ENCODE data around the gene SOX12.
"Not testable (repeated sequence)": the region's sequence is repeated elsewhere in the genome, so short reads cannot be mapped to it uniquely, and the experiment has no call there.

The SOX12 gene

DNA sequence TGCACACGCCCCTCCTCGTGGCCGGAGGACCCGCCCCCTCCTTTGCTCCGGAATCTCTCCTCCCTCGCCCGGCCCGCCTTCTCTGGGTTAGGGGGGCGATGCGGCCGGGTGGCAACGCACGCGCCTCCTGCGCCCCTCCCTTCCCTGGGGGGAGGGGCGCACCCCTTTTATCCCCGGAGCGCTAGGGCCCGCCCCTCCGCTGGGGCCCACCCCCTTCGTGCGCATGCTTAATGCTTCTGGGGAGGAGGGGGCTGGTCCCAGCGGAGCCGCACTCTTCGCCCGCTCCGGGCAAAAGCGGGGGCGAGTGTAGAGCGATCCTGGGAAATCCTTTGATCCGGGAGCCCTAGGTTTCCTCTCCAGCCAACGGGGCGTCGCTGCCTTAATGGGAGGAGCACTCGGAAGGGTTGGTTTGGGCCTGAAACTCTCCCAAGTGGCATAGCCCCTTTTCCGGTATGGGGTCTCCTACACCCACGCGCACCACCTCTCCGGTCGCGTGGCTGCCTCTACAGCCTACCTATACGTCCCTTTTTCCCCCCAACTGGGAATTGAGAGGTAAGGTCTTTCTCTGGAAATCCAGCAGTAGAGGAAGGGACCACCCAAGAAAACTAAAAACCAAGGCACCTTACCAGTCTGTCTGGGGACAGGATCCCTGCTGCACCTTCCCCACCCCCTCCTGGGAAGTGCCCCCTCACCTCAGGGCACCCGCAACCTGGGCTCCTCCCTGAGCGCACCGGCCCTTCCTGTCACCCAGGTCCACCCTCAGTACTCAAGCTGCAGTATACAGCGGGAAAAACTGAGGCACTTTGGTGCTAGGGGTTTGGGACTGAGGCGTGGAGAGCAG, 2.1 kb downstream of the SOX12 start:
- ATAC-seq (replicated peaks; ENCODE audit: extremely low read depth, poor library complexity, severe bottlenecking): no peak
- Mint-ChIP-seq H3K9me3 (no peaks in the 10 kb centered on the region), H3K4me3 (peak overlapping the region; percentile 68), H3K4me1 (peaks cover 10% of the 10 kb centered on the region), H3K27ac (ENCODE audit: low read depth) (peak overlapping the region; percentile 77), H3K36me3 (ENCODE audit: insufficient read depth) (peaks cover 3% of the 10 kb centered on the region), H3K27me3 (no peaks in the 10 kb centered on the region)
- peak; percentile 36 to 48 for DNase-seq (ENCODE audit: low spot score in 2 of 2)

DNA sequence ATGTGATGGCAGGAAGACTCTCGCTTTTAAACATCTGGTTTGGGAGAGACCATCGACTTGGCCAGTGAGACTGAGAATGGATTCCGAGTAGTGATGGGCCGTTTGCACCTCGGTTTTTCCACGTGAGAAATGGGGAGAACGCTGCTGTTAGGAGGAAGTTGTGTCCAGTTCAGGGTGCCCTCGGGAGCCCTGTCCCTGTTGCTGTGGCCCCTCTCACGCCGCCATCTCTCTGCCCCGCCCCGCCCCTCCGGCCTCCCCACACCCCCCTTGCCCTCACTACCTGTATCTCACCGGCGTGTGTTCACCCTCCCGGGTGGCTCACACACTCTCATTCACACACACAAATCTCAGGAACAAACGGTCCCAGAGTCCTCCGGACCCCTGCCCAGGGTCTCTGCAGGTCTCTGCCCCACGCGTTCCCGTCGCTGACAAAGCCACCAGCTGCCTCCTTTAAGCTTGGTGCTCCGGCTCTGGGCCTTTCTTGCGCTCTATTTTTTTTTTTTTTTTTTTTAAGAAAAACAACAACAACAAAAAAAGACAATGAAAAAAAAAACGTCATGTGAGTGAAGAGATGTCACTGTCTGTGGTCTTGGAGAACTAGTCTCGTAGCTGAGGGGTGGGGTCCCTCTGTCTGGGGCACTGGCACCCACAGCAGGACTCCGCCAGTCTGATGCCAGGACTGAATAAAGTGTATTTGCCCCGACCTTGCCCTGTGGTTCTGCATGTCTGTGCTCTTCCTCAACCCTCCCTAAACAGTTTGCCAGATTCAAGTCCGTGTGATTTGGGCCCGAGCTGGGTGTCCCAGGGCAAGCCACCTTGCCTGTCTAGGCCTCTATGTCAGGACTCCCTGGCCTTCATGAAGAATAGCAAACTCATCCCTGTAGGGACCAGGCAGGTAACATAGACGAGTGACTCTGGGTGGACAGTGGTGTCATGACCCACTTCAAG, 2.9 kb downstream of the SOX12 start:
- no peaks in the 10 kb centered on the region for H3K9me3 Mint-ChIP-seq
- no peak for DNase-seq (ENCODE audit: low spot score in 2 of 2)

DNA sequence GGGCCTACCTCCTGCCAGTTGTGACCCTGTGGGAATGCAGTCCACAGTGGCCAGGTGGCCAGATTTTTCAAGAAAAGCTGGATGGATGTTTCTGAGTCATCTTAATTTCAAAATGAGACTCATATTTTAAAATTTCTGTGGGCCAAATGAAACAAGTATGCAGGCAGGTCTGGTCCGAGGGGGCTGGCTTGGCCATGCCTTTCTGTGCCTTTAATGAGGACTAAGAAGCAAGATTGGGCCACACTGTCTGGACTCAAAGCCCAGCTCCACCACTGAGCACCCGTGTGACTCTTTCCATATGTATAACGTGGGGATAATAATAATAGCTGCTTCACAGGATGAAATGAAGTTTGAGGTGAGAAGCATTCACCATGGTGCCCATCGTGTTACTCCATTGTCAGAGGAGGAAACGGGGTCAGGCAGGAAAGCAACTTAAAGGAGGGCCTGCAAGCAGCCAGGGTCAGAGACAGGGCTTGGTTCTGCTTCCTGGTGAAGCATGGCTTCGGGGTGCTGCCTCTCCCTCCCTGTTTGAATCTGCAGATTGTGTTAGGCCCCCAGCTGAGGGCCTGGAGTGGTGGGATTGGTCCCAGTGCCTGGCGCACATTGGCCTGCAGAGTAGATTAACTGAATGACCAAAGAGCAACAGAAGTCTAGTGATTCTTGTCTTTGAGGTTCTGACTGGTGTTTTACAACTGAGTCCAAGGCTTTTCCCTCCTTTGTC, 3.8 kb downstream of the SOX12 start:
- ATAC-seq (replicated peaks; ENCODE audit: extremely low read depth, poor library complexity, severe bottlenecking) (no peak), DNase-seq (ENCODE audit: low spot score in 2 of 2) (no peak)
- Mint-ChIP-seq H3K4me1 (peaks cover 10% of the 10 kb centered on the region), H3K9me3 (no peaks in the 10 kb centered on the region), H3K36me3 (ENCODE audit: insufficient read depth) (peaks cover 3% of the 10 kb centered on the region), H3K27me3 (no peaks in the 10 kb centered on the region), H3K27ac (ENCODE audit: low read depth) (no peak overlapping the region), H3K4me3 (peak overlapping the region; percentile 68)

More for the DNA sequence above, 2.9 kb downstream of the SOX12 start:
- Mint-ChIP-seq H3K27ac (ENCODE audit: low read depth) (peak overlapping the region; percentile 77), H3K27me3 (no peaks in the 10 kb centered on the region), H3K36me3 (ENCODE audit: insufficient read depth) (peaks cover 3% of the 10 kb centered on the region), H3K4me1 (peaks cover 10% of the 10 kb centered on the region), H3K4me3 (peak overlapping the region; percentile 68)
- ATAC-seq (replicated peaks; ENCODE audit: extremely low read depth, poor library complexity, severe bottlenecking): no peak

DNA sequence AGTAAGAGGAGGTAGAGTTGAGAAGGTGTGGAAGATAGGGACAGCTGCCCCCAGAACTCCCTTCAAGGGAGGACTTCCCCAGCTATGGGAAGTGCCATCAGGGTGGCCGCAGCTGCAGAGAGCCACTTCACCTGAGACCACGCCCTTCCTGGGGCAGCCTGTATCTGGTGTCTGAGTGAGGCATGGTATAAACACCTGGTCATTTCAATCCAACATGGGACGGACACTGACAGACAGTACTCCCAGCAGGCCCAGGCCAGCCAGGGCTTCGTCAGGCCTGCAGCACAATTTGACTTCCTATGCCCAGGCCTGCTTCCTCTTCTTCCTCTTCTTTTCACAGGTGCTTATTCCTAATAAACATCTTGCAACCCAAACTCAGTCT, 4.5 kb downstream of the SOX12 start:
- Mint-ChIP-seq H3K27ac (ENCODE audit: low read depth) (no peak overlapping the region), H3K4me1 (peaks cover 10% of the 10 kb centered on the region), H3K4me3 (no peak overlapping the region), H3K9me3 (no peaks in the 10 kb centered on the region), H3K36me3 (ENCODE audit: insufficient read depth) (peaks cover 2% of the 10 kb centered on the region), H3K27me3 (no peaks in the 10 kb centered on the region)
- DNase-seq (ENCODE audit: low spot score in 2 of 2) (no peak), ATAC-seq (replicated peaks; ENCODE audit: extremely low read depth, poor library complexity, severe bottlenecking) (no peak)

DNA sequence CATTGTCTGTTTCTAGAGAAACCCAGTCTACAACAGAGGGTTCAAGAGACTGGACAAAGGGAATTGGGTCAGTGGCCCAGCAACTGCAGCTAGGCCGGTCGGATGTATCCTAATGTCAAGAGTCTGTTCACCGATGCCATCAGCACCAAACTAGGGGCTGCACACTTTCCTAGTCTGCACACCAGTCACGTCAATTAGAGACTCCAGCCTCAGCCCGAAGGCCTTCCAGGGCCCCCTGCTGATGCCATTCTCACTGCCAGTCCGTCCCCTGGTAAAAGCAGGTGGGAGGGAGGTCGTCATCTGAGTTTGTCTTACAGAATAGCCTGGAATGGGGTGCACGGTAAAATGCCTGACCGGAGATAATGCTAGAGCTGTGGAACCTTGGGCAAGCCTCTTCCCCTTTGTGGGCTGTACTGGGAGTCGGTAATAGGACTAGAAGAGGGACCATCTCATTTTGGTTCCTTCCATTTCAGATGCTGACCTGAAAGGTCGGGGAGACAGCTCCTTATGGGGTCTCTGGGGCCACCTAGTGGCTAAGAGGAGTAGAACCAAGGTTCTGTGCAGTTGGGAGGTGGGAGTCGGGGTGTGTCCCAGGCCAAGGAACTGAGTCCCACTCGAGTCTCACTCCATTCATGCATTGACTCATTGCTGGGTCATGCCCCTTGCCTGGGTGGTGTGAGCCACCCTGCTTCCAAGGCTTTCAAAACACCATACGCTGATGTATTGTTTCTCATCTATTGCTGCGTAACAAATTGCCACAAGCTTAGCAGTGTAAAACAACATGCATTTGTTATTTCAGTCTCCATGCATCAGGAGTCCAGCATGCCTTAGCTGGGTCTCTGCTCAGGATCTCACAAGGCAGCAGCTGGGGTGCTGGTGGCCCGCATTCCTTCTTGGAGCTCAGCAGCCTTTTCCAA, 5.1 kb downstream of the SOX12 start:
- no peaks in the 10 kb centered on the region for H3K27me3 Mint-ChIP-seq
- H3K9me3 Mint-ChIP-seq: no peaks in the 10 kb centered on the region
- peaks cover 10% of the 10 kb centered on the region for H3K4me1 Mint-ChIP-seq
- no peak overlapping the region for H3K4me3 Mint-ChIP-seq
- DNase-seq (ENCODE audit: low spot score in 2 of 2) (peak; percentile 34 to 49), ATAC-seq (replicated peaks; ENCODE audit: extremely low read depth, poor library complexity, severe bottlenecking) (peak; percentile 43)
- no peak overlapping the region for H3K27ac Mint-ChIP-seq (ENCODE audit: low read depth)
- H3K36me3 Mint-ChIP-seq (ENCODE audit: insufficient read depth): no peaks in the 10 kb centered on the region

DNA sequence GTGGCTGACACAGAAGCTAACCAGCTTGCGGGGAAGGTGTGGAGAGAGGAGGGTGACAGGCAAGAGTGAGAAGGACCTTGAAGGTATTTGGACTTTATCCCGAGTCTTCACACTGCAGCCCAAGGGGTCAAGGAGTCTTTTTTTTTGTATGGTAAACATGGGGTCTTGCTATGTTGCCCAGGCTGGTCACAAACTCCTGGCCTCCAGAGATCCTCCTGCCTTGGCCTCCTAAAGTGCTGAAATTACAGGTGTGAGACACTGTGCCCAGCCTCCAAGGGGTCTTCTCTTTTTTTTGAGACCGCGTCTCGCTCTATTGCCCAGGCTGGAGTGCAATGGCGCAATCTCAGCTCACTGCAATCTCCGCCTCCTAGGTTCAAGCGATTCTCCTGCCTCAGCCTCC, 9.2 kb downstream of the SOX12 start:
- no peak overlapping the region for H3K27ac Mint-ChIP-seq (ENCODE audit: low read depth)

DNA sequence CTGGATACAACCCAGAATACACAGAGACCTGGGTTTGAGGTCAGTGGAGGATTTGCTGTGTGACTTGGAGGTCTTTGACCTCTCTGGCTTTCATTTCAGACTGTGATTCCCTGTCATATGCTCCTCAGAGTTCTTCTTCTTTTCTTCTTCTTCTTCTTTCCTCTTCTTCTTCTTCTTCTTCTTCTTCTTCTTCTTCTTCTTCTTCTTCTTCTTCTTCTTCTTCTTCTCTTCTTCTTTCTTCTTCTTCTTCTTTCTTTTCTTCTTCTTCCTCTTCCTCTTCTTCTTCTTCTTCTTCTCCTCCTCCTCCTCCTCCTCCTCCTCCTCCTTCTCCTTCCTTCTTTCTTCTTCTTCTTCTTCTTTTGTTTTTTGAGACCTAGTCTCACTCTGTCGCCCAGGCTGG, 10.7 kb downstream of the SOX12 start:
- not testable (repeated sequence) for H3K4me3 Mint-ChIP-seq; H3K36me3 Mint-ChIP-seq (ENCODE audit: insufficient read depth); H3K27me3 Mint-ChIP-seq; H3K9me3 Mint-ChIP-seq; ATAC-seq (replicated peaks; ENCODE audit: extremely low read depth, poor library complexity, severe bottlenecking); DNase-seq (ENCODE audit: low spot score in 2 of 2); H3K27ac Mint-ChIP-seq (ENCODE audit: low read depth); H3K4me1 Mint-ChIP-seq

More for the DNA sequence above, 9.2 kb downstream of the SOX12 start:
- ATAC-seq (replicated peaks; ENCODE audit: extremely low read depth, poor library complexity, severe bottlenecking): no peak
- Mint-ChIP-seq H3K9me3 (no peaks in the 10 kb centered on the region), H3K27me3 (no peaks in the 10 kb centered on the region), H3K36me3 (ENCODE audit: insufficient read depth) (no peaks in the 10 kb centered on the region), H3K4me3 (no peak overlapping the region), H3K4me1 (no peaks in the 10 kb centered on the region)
- DNase-seq (ENCODE audit: low spot score in 2 of 2): no peak

DNA sequence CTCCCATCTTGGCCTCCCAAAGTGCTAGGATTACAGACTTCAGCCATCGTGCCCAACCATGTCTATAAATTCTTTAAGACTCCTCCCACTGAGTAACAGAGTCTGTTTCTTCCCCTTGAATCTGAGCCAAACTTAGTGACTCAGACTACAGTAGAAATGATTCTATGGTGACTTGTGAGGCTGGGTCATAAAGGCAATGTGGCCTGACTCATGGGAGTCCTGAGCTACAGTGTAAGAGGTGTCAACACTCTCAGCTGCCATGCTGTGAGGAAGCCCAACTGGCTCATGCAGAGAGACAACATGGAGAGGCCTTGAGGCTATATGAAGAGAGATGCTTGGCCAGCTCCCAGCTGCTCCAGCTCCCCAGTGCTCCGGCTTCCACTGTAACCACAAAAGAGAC, 16.3 kb downstream of the SOX12 start:
- Mint-ChIP-seq H3K27me3 (no peaks in the 10 kb centered on the region), H3K27ac (ENCODE audit: low read depth) (no peak overlapping the region), H3K4me3 (no peak overlapping the region), H3K9me3 (no peaks in the 10 kb centered on the region), H3K4me1 (peaks cover 7% of the 10 kb centered on the region), H3K36me3 (ENCODE audit: insufficient read depth) (no peaks in the 10 kb centered on the region)
- no peak for DNase-seq (ENCODE audit: low spot score in 2 of 2)
- no peak for ATAC-seq (replicated peaks; ENCODE audit: extremely low read depth, poor library complexity, severe bottlenecking)

DNA sequence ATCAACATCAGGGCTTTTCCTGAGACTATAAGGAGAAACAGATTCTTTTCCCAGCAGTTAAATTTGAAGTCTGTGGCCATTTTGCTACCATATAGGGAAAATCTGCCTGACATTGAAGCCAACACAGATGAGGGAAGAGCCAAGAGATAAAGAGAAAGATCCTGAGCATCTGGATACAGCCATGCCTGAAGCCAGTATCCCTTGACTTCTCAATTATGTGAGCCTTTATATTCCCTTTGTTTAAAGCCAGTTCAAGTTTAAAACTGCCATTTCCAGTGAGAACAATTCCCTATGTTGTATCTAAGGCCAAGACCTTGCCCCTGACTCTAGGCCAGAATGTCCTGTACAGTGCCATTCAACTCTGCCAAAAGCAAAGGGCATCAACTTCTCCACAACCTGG, 17.8 kb downstream of the SOX12 start:
- Mint-ChIP-seq H3K4me1 (peaks cover 10% of the 10 kb centered on the region), H3K36me3 (ENCODE audit: insufficient read depth) (peaks cover under 1% of the 10 kb centered on the region), H3K27me3 (no peaks in the 10 kb centered on the region), H3K9me3 (no peaks in the 10 kb centered on the region), H3K4me3 (no peak overlapping the region), H3K27ac (ENCODE audit: low read depth) (no peak overlapping the region)
- no peak for ATAC-seq (replicated peaks; ENCODE audit: extremely low read depth, poor library complexity, severe bottlenecking)
- no peak for DNase-seq (ENCODE audit: low spot score in 2 of 2)

DNA sequence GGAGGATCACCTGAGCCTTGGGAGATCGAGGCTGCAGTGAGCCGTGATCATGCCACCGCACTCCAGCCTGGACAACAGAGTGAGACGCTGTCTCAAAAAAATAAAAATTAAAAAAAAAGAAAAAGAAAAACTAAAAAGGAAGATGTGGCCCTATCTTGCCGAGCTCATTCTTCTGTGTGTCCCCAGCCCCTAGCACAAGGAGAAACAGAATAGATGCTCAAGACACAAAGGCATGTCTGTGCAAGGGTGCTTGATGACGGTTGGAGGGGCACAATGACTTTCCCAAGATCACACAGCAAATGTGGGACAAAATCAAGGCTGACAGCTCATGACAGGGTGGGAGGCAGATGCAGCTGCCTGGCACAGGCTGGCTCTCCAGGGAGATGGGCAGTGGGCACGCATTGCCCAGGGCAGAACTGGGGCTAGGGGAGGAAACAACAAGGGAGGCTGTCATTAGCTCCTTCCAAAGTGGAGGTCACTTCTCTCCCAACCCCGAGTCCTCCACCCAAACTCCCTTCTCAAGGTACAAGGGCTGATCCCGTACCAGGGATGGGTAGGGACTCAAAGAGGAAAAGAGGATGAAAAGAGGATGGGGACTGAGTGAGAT, 20.8 kb downstream of the SOX12 start:
- no peaks in the 10 kb centered on the region for H3K27me3 Mint-ChIP-seq
- ATAC-seq (replicated peaks; ENCODE audit: extremely low read depth, poor library complexity, severe bottlenecking) (no peak), DNase-seq (ENCODE audit: low spot score in 2 of 2) (no peak)
- peak overlapping the region; percentile 88 for H3K4me3 Mint-ChIP-seq
- no peaks in the 10 kb centered on the region for H3K9me3 Mint-ChIP-seq
- H3K36me3 Mint-ChIP-seq (ENCODE audit: insufficient read depth): peaks cover 5% of the 10 kb centered on the region
- H3K4me1 Mint-ChIP-seq: peaks cover 16% of the 10 kb centered on the region
- H3K27ac Mint-ChIP-seq (ENCODE audit: low read depth): peak overlapping the region; percentile 94

DNA sequence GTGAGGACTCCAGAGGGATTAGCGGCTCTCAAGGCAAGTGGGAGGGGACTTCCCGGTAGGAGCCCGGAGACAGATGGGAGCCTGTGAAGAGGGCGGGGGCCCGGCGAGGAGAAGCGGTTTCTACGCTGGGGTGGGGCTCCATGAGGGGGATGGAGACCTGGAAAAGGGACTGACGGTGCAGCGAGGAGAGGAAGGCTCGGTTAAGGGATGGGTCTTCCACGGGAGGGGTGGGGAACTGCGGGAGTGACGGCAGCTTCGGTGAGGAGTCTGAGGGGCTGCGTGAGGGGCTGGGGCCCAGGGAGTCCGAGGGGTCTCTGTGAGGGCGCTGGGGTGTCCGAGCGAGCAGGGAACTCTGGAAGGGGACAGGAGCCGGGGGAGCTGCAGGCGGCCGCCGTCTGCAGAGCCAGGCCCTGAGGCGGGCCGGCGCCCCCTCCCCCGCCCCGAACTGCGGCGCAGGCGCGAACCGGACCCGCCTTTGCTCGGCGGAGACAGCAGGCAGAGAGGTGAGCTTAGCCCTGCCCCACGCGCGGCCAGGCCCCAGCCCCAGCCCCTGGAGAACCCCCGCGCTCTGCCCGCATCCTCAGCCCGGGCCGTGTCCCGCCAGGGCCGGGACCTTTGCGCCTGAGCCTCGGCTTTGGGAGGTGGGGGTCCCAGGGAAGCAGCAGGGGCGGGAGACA, 21.4 kb downstream of the SOX12 start, which contains the start of gene NRSN2:
TSS of gene NRSN2 (plus strand) at position 472 of the 677 bp plus-strand sequence. CDS start 2,533 bp downstream, outside the sequence.
- H3K9me3 Mint-ChIP-seq: no peaks in the 10 kb centered on the region

More for the DNA sequence above, 21.4 kb downstream of the SOX12 start, which contains the start of gene NRSN2:
- Mint-ChIP-seq H3K27ac (ENCODE audit: low read depth) (peak within 1 kb of the TSS; percentile 94), H3K4me3 (peak within 1 kb of the TSS; percentile 88), H3K4me1 (peaks cover 16% of the 10 kb centered on the region), H3K27me3 (no peaks in the 10 kb centered on the region), H3K36me3 (ENCODE audit: insufficient read depth) (peaks cover 5% of the 10 kb centered on the region)
- ATAC-seq (replicated peaks; ENCODE audit: extremely low read depth, poor library complexity, severe bottlenecking) (no peak), DNase-seq (ENCODE audit: low spot score in 2 of 2) (no peak)
